Measurements from ENCODE around the gene CD2AP. TPM values are rescaled to one million over a fixed set of nuclear protein-coding genes. Genes with fewer than 3 reads are reported as not detected.

Gene CD2AP
- total RNA-seq, 4 donors from 2014 or later = 49.8 to 140 (median 93.3) TPM

GRCh38 chr6:47509937-47510336, 32.3 kb downstream of the CD2AP start:
- peak overlapping the region; percentile 53 to 76 (median 62) for H3K27ac ChIP-seq
- intact Hi-C loops (cut with DNase I; ENCODE audit: low total_unique reads) (no loop called here), in situ Hi-C loops (cut with MboI; ENCODE audit: low pct_ligation_motif_present in 1 of 4, low pct_unique_long_range_greater_than_20kb in 1 of 4, low sequenced_read_pairs in 3 of 4) (no loop called here)

GRCh38 chr6:47512872-47513271, 35.3 kb downstream of the CD2AP start:
- in situ Hi-C loops (cut with MboI; ENCODE audit: low pct_ligation_motif_present in 1 of 4, low pct_unique_long_range_greater_than_20kb in 1 of 4, low sequenced_read_pairs in 3 of 4) = no loop called here
- peaks cover 0 to 34% (median 19%) of the 10 kb centered on the region in 4 donors for H3K4me1 ChIP-seq
- H3K27me3 ChIP-seq = no peaks in the 10 kb centered on the region
- H3K36me3 ChIP-seq = peaks cover 0 to 9% (median 0%) of the 10 kb centered on the region in 4 donors
- no peak for DNase-seq
- H3K27ac ChIP-seq = no peak overlapping the region
- no peak overlapping the region for H3K4me3 ChIP-seq
- intact Hi-C loops (cut with DNase I; ENCODE audit: low total_unique reads) = no loop called here
- H3K9me3 ChIP-seq = peaks cover 6 to 8% of the 10 kb centered on the region in 2 donors
- no peak for TF ChIP-seq POLR2AphosphoS5 (IDR thresholded peaks at IDR 0.05)
- TF ChIP-seq POLR2A (IDR thresholded peaks at IDR 0.05) = no peak
- no peak for TF ChIP-seq CTCF (IDR thresholded peaks at IDR 0.05)
- no peak for TF ChIP-seq EP300 (IDR thresholded peaks at IDR 0.05; ENCODE audit: low read depth)

More at GRCh38 chr6:47509937-47510336, 32.3 kb downstream of the CD2AP start:
- no peak for TF ChIP-seq POLR2A (IDR thresholded peaks at IDR 0.05)
- no peak for TF ChIP-seq EP300 (IDR thresholded peaks at IDR 0.05; ENCODE audit: low read depth)
- no peak for TF ChIP-seq POLR2AphosphoS5 (IDR thresholded peaks at IDR 0.05)
- TF ChIP-seq CTCF (IDR thresholded peaks at IDR 0.05) = no peak
- Histone ChIP-seq H3K36me3 (peaks cover 0 to 9% (median 0%) of the 10 kb centered on the region in 4 donors), H3K9me3 (peaks cover 6 to 8% of the 10 kb centered on the region in 2 donors), H3K4me3 (no peak overlapping the region), H3K27me3 (no peaks in the 10 kb centered on the region), H3K4me1 (peaks cover 0 to 32% (median 19%) of the 10 kb centered on the region in 4 donors)
- no peak for DNase-seq
- 67% methylated on average over 1 of the region's 1 CpG for WGBS, 2 donors (ENCODE audit: low coverage in 1 of 2)

GRCh38 chr6:47519279-47519678, 41.7 kb downstream of the CD2AP start:
- in situ Hi-C loops (cut with MboI; ENCODE audit: low pct_ligation_motif_present in 1 of 4, low pct_unique_long_range_greater_than_20kb in 1 of 4, low sequenced_read_pairs in 3 of 4) (no loop called here), intact Hi-C loops (cut with DNase I; ENCODE audit: low total_unique reads) (no loop called here)
- H3K36me3 ChIP-seq = no peaks in the 10 kb centered on the region
- DNase-seq = peak; percentile 42
- H3K4me3 ChIP-seq = no peak overlapping the region
- H3K4me1 ChIP-seq = peaks cover 8 to 50% (median 39%) of the 10 kb centered on the region in 4 donors
- no peak for TF ChIP-seq POLR2A (IDR thresholded peaks at IDR 0.05)
- no peak for TF ChIP-seq CTCF (IDR thresholded peaks at IDR 0.05)
- no peak for TF ChIP-seq EP300 (IDR thresholded peaks at IDR 0.05; ENCODE audit: low read depth)
- peak in 1 of 3 donors; percentile 39 for TF ChIP-seq POLR2AphosphoS5 (IDR thresholded peaks at IDR 0.05)
- no peaks in the 10 kb centered on the region for H3K27me3 ChIP-seq
- H3K27ac ChIP-seq = peak overlapping the region; percentile 17 to 64 (median 54)
- H3K9me3 ChIP-seq = no peaks in the 10 kb centered on the region
- WGBS, 2 donors (ENCODE audit: low coverage in 1 of 2) = 44 to 60% methylated on average over 1 to 2 of the region's 2 CpGs

- intact Hi-C loops (cut with DNase I; ENCODE audit: low total_unique reads) = no loop called here
- H3K27me3 ChIP-seq = no peaks in the 10 kb centered on the region
- TF ChIP-seq POLR2A (IDR thresholded peaks at IDR 0.05) (no peak), POLR2AphosphoS5 (IDR thresholded peaks at IDR 0.05) (peak; percentile 11 to 77 (median 55)), CTCF (IDR thresholded peaks at IDR 0.05) (no peak), EP300 (IDR thresholded peaks at IDR 0.05; ENCODE audit: low read depth) (no peak)
- peak; percentile 71 for DNase-seq
- 53 to 55% methylated on average over 3 to 6 of the region's 6 CpGs for WGBS, 2 donors (ENCODE audit: low coverage in 1 of 2)
- no peaks in the 10 kb centered on the region for H3K36me3 ChIP-seq
- H3K4me3 ChIP-seq = no peak overlapping the region
- H3K9me3 ChIP-seq = no peaks in the 10 kb centered on the region
- in situ Hi-C loops (cut with MboI; ENCODE audit: low pct_ligation_motif_present in 1 of 4, low pct_unique_long_range_greater_than_20kb in 1 of 4, low sequenced_read_pairs in 3 of 4) = no loop called here
- peaks cover 8 to 61% (median 47%) of the 10 kb centered on the region in 4 donors for H3K4me1 ChIP-seq
- H3K27ac ChIP-seq = peak overlapping the region; percentile 17 to 64 (median 54)
Measured at GRCh38 chr6:47520282-47520681, 42.7 kb downstream of the CD2AP start.

All from transverse colon (tissue), 4 donors.